ENCODE data around the gene ZNF761. TPM values are rescaled to one million over a fixed set of nuclear protein-coding genes. Genes with fewer than 3 reads are reported as not detected.

The ZNF761 gene
- total and polyA plus RNA-seq, 2 of the 13 experiments (the other 11 are each of a cell fraction or from before 2014, with no cell fraction given): 11.6 to 16.2 TPM

DNA sequence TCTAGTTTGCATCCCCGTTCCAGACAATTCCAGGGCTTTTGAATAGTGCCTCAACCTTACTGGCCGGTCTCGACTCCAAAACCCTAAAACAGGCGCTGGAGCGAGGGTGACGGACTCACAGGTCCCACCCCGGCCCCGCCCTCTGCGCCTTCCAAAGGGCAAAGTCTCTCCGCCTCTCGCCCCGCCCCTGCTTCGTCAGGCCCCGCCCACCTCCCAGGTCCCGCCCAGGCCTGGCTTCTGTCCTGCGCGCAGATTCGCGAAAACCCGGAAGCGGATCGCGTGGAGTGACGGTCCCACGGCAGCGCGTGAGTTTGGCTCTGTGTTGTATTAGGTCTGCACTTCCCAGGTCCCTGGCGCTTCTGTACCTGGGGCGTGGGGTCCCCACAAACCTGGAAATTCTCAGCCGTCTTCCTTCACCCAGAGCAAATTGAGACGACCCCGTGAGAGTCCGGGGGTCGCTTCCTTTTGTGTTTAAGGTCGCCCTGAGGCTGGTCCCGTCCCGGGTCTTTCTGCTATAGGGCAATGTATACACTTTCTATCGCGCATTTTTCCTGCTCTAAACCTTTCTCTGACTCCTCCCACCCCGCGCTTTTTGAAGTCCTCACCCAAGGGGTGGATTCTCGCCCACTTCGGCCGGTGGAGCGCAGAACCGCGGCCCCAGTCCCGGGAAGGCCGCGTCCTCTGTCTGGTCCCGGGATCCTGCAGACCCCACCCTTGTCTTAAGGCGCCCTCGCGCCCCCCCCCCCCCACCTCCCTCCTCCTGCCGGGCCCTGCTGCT is 35.9 kb downstream of the ZNF761 start, which contains the start of gene ZNF813 (continued):
- no peak for TF ChIP-seq JUNB (CRISPR knock-in tag; IDR thresholded peaks at IDR 0.05; ENCODE audit: borderline replicate concordance)
- no peak for TF ChIP-seq ZNF747 (CRISPR knock-in tag; IDR thresholded peaks at IDR 0.05; ENCODE audit: borderline replicate concordance)
- peak; percentile 61 to 88 for TF ChIP-seq POLR2A (IDR thresholded peaks at IDR 0.05; ENCODE audit: insufficient read depth in 1 of 2, low read depth in 2 of 2, low read length in 2 of 2)
- TF ChIP-seq ZNF549 (CRISPR knock-in tag; IDR thresholded peaks at IDR 0.05): no peak
- TF ChIP-seq PAX8 (CRISPR knock-in tag; IDR thresholded peaks at IDR 0.05; ENCODE audit: borderline replicate concordance): no peak
- no peak; the same call in 1 of the 2 replicates for TF ChIP-seq ZNF670 (CRISPR knock-in tag; IDR thresholded peaks at IDR 0.05; ENCODE audit: borderline replicate concordance)
- TF ChIP-seq, protein P1, sequence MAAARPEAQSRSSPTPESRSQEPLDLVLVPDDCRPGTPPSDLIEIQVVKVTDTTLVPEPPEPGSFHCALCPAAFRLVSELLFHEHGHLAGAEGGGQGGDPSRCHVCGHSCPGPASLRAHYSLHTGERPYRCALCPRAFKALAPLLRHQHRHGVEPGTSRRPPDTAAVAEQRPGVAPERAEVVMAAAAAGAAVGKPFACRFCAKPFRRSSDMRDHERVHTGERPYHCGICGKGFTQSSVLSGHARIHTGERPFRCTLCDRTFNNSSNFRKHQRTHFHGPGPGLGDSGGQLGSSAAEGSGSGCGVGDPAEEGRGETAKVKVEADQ (CRISPR knock-in tag; IDR thresholded peaks at IDR 0.05; ENCODE audit: borderline replicate concordance): no peak
- TF ChIP-seq, protein P2, sequence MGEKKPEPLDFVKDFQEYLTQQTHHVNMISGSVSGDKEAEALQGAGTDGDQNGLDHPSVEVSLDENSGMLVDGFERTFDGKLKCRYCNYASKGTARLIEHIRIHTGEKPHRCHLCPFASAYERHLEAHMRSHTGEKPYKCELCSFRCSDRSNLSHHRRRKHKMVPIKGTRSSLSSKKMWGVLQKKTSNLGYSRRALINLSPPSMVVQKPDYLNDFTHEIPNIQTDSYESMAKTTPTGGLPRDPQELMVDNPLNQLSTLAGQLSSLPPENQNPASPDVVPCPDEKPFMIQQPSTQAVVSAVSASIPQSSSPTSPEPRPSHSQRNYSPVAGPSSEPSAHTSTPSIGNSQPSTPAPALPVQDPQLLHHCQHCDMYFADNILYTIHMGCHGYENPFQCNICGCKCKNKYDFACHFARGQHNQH (CRISPR knock-in tag; IDR thresholded peaks at IDR 0.05): peak; percentile 48; the same call in 1 of the 2 replicates
- TF ChIP-seq NPAS2 (CRISPR knock-in tag; IDR thresholded peaks at IDR 0.05; ENCODE audit: borderline replicate concordance): no peak
- no peak for TF ChIP-seq NFRKB (IDR thresholded peaks at IDR 0.05)
- TF ChIP-seq, protein P3, sequence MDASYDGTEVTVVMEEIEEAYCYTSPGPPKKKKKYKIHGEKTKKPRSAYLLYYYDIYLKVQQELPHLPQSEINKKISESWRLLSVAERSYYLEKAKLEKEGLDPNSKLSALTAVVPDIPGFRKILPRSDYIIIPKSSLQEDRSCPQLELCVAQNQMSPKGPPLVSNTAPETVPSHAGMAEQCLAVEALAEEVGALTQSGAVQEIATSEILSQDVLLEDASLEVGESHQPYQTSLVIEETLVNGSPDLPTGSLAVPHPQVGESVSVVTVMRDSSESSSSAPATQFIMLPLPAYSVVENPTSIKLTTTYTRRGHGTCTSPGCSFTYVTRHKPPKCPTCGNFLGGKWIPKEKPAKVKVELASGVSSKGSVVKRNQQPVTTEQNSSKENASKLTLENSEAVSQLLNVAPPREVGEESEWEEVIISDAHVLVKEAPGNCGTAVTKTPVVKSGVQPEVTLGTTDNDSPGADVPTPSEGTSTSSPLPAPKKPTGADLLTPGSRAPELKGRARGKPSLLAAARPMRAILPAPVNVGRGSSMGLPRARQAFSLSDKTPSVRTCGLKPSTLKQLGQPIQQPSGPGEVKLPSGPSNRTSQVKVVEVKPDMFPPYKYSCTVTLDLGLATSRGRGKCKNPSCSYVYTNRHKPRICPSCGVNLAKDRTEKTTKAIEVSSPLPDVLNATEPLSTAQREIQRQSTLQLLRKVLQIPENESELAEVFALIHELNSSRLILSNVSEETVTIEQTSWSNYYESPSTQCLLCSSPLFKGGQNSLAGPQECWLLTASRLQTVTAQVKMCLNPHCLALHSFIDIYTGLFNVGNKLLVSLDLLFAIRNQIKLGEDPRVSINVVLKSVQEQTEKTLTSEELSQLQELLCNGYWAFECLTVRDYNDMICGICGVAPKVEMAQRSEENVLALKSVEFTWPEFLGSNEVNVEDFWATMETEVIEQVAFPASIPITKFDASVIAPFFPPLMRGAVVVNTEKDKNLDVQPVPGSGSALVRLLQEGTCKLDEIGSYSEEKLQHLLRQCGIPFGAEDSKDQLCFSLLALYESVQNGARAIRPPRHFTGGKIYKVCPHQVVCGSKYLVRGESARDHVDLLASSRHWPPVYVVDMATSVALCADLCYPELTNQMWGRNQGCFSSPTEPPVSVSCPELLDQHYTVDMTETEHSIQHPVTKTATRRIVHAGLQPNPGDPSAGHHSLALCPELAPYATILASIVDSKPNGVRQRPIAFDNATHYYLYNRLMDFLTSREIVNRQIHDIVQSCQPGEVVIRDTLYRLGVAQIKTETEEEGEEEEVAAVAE (CRISPR knock-in tag; IDR thresholded peaks at IDR 0.05; ENCODE audit: borderline replicate concordance): no peak
- TF ChIP-seq, protein P4, sequence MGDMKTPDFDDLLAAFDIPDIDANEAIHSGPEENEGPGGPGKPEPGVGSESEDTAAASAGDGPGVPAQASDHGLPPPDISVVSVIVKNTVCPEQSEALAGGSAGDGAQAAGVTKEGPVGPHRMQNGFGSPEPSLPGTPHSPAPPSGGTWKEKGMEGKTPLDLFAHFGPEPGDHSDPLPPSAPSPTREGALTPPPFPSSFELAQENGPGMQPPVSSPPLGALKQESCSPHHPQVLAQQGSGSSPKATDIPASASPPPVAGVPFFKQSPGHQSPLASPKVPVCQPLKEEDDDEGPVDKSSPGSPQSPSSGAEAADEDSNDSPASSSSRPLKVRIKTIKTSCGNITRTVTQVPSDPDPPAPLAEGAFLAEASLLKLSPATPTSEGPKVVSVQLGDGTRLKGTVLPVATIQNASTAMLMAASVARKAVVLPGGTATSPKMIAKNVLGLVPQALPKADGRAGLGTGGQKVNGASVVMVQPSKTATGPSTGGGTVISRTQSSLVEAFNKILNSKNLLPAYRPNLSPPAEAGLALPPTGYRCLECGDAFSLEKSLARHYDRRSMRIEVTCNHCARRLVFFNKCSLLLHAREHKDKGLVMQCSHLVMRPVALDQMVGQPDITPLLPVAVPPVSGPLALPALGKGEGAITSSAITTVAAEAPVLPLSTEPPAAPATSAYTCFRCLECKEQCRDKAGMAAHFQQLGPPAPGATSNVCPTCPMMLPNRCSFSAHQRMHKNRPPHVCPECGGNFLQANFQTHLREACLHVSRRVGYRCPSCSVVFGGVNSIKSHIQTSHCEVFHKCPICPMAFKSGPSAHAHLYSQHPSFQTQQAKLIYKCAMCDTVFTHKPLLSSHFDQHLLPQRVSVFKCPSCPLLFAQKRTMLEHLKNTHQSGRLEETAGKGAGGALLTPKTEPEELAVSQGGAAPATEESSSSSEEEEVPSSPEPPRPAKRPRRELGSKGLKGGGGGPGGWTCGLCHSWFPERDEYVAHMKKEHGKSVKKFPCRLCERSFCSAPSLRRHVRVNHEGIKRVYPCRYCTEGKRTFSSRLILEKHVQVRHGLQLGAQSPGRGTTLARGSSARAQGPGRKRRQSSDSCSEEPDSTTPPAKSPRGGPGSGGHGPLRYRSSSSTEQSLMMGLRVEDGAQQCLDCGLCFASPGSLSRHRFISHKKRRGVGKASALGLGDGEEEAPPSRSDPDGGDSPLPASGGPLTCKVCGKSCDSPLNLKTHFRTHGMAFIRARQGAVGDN (CRISPR knock-in tag; IDR thresholded peaks at IDR 0.05): peak; percentile 83
- no peak for TF ChIP-seq KDM1A (CRISPR knock-in tag; IDR thresholded peaks at IDR 0.05)
- TF ChIP-seq, protein P5, sequence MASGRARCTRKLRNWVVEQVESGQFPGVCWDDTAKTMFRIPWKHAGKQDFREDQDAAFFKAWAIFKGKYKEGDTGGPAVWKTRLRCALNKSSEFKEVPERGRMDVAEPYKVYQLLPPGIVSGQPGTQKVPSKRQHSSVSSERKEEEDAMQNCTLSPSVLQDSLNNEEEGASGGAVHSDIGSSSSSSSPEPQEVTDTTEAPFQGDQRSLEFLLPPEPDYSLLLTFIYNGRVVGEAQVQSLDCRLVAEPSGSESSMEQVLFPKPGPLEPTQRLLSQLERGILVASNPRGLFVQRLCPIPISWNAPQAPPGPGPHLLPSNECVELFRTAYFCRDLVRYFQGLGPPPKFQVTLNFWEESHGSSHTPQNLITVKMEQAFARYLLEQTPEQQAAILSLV (CRISPR knock-in tag; IDR thresholded peaks at IDR 0.05; ENCODE audit: borderline replicate concordance): no peak
- TF ChIP-seq TBL1XR1 (IDR thresholded peaks at IDR 0.05; ENCODE audit: borderline replicate concordance, low read length, partially characterized antibody): no peak
- TF ChIP-seq ZNF761 (CRISPR knock-in tag; conservative IDR thresholded peaks at IDR 0.05): no peak
- no peak for TF ChIP-seq REL (CRISPR knock-in tag; conservative IDR thresholded peaks at IDR 0.05)

Data from HepG2 (cell line).